A549 (cell line): ENCODE data around the gene PPARA. TPM values are rescaled to one million over a fixed set of nuclear protein-coding genes. Genes with fewer than 3 reads are reported as not detected.

Source experiments
- ATAC-seq, 2 experiments: fragments of 200-7000 bp in 1 of 2; fragments of >200 bp in 1 of 2; cut with Nextera tagmentation in 1 of 2; cut with Tn5 transposase in 1 of 2; 3 replicates each; pipeline versions ENCODE4 v1.8.0 to v1.9.1; 2018 to 2020; ENCODE audit warnings: mild to moderate bottlenecking in 1 of 2, moderate library complexity in 1 of 2
- CTCF ChIA-PET: fragments of 300-600 bp; sonication (Branson Sonifier 250); formaldehyde crosslinking; extraction: SDS; loops from one replicate; lab custom pipeline; 2021; ENCODE audit warnings: antibody characterized with exemption, inconsistent platforms; lab: Yijun Ruan, JAX
- POLR2A ChIA-PET: fragments of 350-600 bp; formaldehyde crosslinking; extraction: SDS; loops from one replicate; lab custom pipeline; 2021; ENCODE audit warnings: antibody characterized with exemption, inconsistent platforms; lab: Yijun Ruan, JAX
- DNase-seq, 2 experiments: peaks; one replicate each; pipeline versions ENCODE4 v3.0.0 to v3.0.0-alpha.2; 2011 to 2016; ENCODE audit warnings: low read depth in 1 of 2, low spot score in 1 of 2
- FAIRE-seq: peaks from 2 replicates; lab custom pipeline; 2011; peaks lifted over from hg19 to GRCh38; lab: Jason Lieb, UNC
- H3K27ac ChIP-seq, 2 experiments: fragments of >200 bp; sonication (Bioruptor Twin); formaldehyde crosslinking; 3 replicates each; pipeline ENCODE4 v1.5.1; 2016 to 2017
- H3K4me1 ChIP-seq: fragments of >200 bp; sonication (Bioruptor Twin); formaldehyde crosslinking; 3 replicates; pipeline ENCODE4 v1.6.1; 2016
- H3K4me2 ChIP-seq: fragments of >200 bp; sonication (Bioruptor Twin); formaldehyde crosslinking; 3 replicates; pipeline ENCODE4 v1.6.1; 2016
- H3K4me3 ChIP-seq: fragments of >200 bp; sonication (Bioruptor Twin); formaldehyde crosslinking; 3 replicates; pipeline ENCODE4 v1.5.1; 2016
- H3K9me3 ChIP-seq: fragments of >200 bp; sonication (Bioruptor Twin); formaldehyde crosslinking; 3 replicates; pipeline ENCODE4 v1.6.1; 2016
- CEBPB ChIP-seq, 2 experiments: fragments of >200 bp in 1 of 2; sonication (Bioruptor Twin) in 1 of 2; formaldehyde crosslinking in 1 of 2; IDR thresholded peaks; 2 replicates each; pipeline ENCODE4 v1.6.1; 2012 to 2016
- CHD2 ChIP-seq: fragments of 150-350 bp; IDR thresholded peaks from 2 replicates; pipeline ENCODE4 v1.6.1; 2014; ENCODE audit warnings: low read length; ENCODE audit not compliant: partially characterized antibody
- EHF ChIP-seq: fragments of 250-450 bp; sonication (Bioruptor Pico); IDR thresholded peaks from 2 replicates; pipeline ENCODE4 v1.5.0; 2020; ENCODE audit warnings: mild to moderate bottlenecking
- FOXS1 ChIP-seq: fragments of 250-450 bp; sonication (Bioruptor Pico); IDR thresholded peaks from 2 replicates; pipeline ENCODE4 v1.5.0; 2020; ENCODE audit warnings: mild to moderate bottlenecking, moderate library complexity
- HDAC2 ChIP-seq: fragments of 200-600 bp; sonication (generic); IDR thresholded peaks from 2 replicates; pipeline ENCODE4 v1.6.1; 2016
- HEYL ChIP-seq: fragments of 250-450 bp; sonication (Bioruptor Pico); IDR thresholded peaks from 2 replicates; pipeline ENCODE4 v1.8.0; 2021; ENCODE audit warnings: mild to moderate bottlenecking, moderate library complexity
- JUNB ChIP-seq: fragments of >200 bp; sonication (Bioruptor Twin); formaldehyde crosslinking; IDR thresholded peaks from 2 replicates; pipeline ENCODE4 v1.6.1; 2016
- KDM1A ChIP-seq: fragments of 200-600 bp; sonication (generic); IDR thresholded peaks from 2 replicates; pipeline ENCODE4 v1.6.1; 2016; ENCODE audit warnings: low read depth, mild to moderate bottlenecking
- MYC ChIP-seq: IDR thresholded peaks from 2 replicates; pipeline ENCODE4 v1.6.1; 2012; ENCODE audit warnings: mild to moderate bottlenecking, inconsistent platforms, low read length, improper control_type of control experiment, borderline replicate concordance
- NPAS2 ChIP-seq: fragments of 250-450 bp; sonication (Bioruptor Pico); IDR thresholded peaks from 2 replicates; pipeline ENCODE4 v1.8.0; 2022; ENCODE audit warnings: mild to moderate bottlenecking, moderate library complexity, borderline replicate concordance
- NR3C1 ChIP-seq: fragments of >200 bp; sonication (Bioruptor Twin); formaldehyde crosslinking; IDR thresholded peaks from 3 replicates; pipeline ENCODE4 v1.6.1; 2017
- POLR2A ChIP-seq: IDR thresholded peaks from 2 replicates; pipeline ENCODE4 v1.6.1; 2012; ENCODE audit warnings: mild to moderate bottlenecking, low read length
- RCOR1 ChIP-seq: fragments of 150-350 bp; IDR thresholded peaks from 2 replicates; pipeline ENCODE4 v1.6.1; 2014; ENCODE audit warnings: antibody characterized with exemption, low read length, low read depth
- SMC3 ChIP-seq: fragments of >200 bp; sonication (Bioruptor Twin); formaldehyde crosslinking; IDR thresholded peaks from 3 replicates; pipeline ENCODE4 v1.6.1; 2018; ENCODE audit warnings: inconsistent platforms
- SREBF2 ChIP-seq: fragments of 450-650 bp; IDR thresholded peaks from 2 replicates; pipeline ENCODE4 v1.6.1; 2014; ENCODE audit warnings: mild to moderate bottlenecking, moderate library complexity
- WGBS: methylation state at CpG from one replicate; pipeline ENCODE4 v1.1.6; 2017; ENCODE audit errors: missing lambda C conversion rate; 5-methylcytosine and 5-hydroxymethylcytosine counted together
- polyA plus RNA-seq, 4 experiments: library from polyadenylated mRNA; depleted of rRNA in 3 of 4; stranded (reverse); fragments of >200 nt; fragmentation: RNase III in 1 of 4; extraction: RNeasy Plus Mini Kit Qiagen cat#74134 plus additional on column Dnase treatment in 1 of 4; gene quantifications; 2 replicates in 3 of 4; 3 replicates in 1 of 4; pipeline ENCODE4 v1.2.3, GENCODE V29; 2011 to 2017
- TF ChIP-seq, protein P1 (sequence below): fragments of 200-600 bp; sonication (generic); IDR thresholded peaks from 2 replicates; pipeline ENCODE4 v1.6.1; 2016; ENCODE audit warnings: antibody characterized with exemption, mild to moderate bottlenecking, moderate library complexity
- TF ChIP-seq, protein P2 (sequence below): fragments of 150-350 bp; IDR thresholded peaks from 2 replicates; pipeline ENCODE4 v1.6.1; 2014; ENCODE audit warnings: low read depth, mild to moderate bottlenecking, low read length
- TF ChIP-seq, protein P3 (sequence below): fragments of >200 bp; sonication (Bioruptor Twin); formaldehyde crosslinking; IDR thresholded peaks from 3 replicates; pipeline ENCODE4 v1.6.1; 2016
- TF ChIP-seq, protein P4 (sequence below): IDR thresholded peaks from 2 replicates; pipeline ENCODE4 v1.6.1; 2012; ENCODE audit warnings: low read depth, borderline replicate concordance

The PPARA gene
- polyA plus RNA-seq, 2 of the 4 experiments (the other 2 are of a cell fraction): 2.6 to 2.8 TPM

DNA sequence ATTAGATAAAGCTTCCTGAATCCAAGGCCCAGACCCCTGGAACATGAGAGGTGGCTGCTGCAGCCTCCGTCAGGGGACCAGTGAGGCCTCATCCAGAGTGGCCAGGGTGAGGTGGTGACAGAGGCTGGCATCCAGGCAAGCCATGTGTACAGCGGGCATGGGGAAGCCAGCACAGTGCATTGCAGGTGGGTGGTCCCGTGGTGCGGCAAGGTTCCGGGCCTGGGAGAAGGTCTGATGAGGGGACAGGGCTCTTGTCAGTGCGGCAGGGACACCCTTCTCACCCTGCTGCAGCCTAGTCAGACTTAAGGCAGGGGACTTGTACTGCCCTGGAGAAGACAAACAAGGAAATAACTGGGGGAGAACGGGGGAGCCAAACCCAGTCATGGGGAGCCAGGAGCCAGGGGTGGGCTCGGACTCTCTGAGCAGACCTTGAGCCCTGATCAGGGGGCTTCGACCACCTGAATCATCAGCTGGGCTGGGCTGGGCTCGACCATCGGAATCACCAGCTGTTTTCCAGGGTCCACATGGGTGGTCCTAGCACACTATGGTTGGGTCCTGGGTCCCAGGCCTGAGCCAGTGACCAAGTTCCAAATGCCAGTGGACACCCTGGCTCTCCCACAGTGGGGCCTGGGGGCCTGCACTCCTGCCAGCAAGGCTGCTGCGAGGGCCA lies 122.6 kb downstream of the PPARA start:
- Histone ChIP-seq H3K4me3 (no peak overlapping the region), H3K4me2 (no peak overlapping the region), H3K27ac (no peak overlapping the region), H3K9me3 (no peaks in the 10 kb centered on the region), H3K4me1 (peaks cover 12% of the 10 kb centered on the region; the same call in 1 of the 3 replicates)
- ATAC-seq (no peak), FAIRE-seq (no peak), DNase-seq (no peak)
- CTCF ChIA-PET: no interaction called here
- TF ChIP-seq FOXS1 (CRISPR knock-in tag) (no peak), CEBPB (IDR thresholded peaks at IDR 0.05) (no peak), NPAS2 (CRISPR knock-in tag) (no peak), HDAC2 (no peak)
- TF ChIP-seq, protein P1, sequence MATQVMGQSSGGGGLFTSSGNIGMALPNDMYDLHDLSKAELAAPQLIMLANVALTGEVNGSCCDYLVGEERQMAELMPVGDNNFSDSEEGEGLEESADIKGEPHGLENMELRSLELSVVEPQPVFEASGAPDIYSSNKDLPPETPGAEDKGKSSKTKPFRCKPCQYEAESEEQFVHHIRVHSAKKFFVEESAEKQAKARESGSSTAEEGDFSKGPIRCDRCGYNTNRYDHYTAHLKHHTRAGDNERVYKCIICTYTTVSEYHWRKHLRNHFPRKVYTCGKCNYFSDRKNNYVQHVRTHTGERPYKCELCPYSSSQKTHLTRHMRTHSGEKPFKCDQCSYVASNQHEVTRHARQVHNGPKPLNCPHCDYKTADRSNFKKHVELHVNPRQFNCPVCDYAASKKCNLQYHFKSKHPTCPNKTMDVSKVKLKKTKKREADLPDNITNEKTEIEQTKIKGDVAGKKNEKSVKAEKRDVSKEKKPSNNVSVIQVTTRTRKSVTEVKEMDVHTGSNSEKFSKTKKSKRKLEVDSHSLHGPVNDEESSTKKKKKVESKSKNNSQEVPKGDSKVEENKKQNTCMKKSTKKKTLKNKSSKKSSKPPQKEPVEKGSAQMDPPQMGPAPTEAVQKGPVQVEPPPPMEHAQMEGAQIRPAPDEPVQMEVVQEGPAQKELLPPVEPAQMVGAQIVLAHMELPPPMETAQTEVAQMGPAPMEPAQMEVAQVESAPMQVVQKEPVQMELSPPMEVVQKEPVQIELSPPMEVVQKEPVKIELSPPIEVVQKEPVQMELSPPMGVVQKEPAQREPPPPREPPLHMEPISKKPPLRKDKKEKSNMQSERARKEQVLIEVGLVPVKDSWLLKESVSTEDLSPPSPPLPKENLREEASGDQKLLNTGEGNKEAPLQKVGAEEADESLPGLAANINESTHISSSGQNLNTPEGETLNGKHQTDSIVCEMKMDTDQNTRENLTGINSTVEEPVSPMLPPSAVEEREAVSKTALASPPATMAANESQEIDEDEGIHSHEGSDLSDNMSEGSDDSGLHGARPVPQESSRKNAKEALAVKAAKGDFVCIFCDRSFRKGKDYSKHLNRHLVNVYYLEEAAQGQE: no peak
- POLR2A ChIA-PET: no interaction called here
- 96% methylated on average over 7 of the region's 12 CpGs for WGBS

DNA sequence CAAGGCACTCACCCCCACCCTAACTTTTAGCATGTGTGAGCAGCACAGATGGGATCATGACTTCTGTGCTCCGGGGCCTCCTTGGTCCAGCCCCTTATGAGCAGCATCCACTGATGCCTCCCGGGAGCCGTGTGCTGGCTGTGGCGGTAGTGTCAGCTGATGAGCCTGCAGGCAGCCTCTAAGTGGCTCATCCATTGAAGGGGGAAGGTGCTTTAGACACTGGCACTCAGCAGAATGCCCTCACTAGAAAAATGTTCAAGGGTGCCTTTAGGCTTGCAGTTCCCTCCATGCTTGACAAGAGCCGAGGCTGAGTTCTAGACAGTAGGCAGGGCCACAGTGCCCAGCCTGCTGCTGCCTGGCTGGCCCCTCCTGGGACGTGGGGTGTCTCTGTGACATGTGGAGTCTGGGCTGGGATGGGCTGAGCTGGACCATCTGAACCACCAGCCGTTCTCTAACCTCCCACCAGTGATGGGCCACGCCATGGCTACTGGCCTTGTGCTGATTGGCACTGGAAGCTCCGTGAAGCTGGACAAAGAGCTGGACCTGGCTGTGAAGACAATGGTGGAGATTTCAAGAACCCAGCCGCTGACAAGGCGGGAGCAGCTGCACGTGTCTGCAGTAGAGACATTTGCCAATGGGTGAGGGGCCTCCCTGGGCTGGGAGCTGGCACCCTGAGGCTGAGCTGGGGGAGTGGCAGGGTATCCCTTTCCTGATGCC lies 123.3 kb downstream of the PPARA start:
- WGBS: 96% methylated on average over 8 of the region's 12 CpGs
- TF ChIP-seq EHF (CRISPR knock-in tag): no peak
- Histone ChIP-seq H3K4me3 (no peak overlapping the region), H3K4me2 (no peak overlapping the region), H3K27ac (no peak overlapping the region), H3K4me1 (peaks cover 9% of the 10 kb centered on the region; the same call in 1 of the 3 replicates), H3K9me3 (no peaks in the 10 kb centered on the region)
- no peak; a peak in 1 of 6 replicates for ATAC-seq
- no peak for DNase-seq
- ChIA-PET POLR2A (no interaction called here), CTCF (interaction anchor here (0.6 kb wide), 1 partner anchor 10 kb away, joined by 3 read pairs; no protein-coding TSS in a partner anchor)
- no peak for FAIRE-seq

DNA sequence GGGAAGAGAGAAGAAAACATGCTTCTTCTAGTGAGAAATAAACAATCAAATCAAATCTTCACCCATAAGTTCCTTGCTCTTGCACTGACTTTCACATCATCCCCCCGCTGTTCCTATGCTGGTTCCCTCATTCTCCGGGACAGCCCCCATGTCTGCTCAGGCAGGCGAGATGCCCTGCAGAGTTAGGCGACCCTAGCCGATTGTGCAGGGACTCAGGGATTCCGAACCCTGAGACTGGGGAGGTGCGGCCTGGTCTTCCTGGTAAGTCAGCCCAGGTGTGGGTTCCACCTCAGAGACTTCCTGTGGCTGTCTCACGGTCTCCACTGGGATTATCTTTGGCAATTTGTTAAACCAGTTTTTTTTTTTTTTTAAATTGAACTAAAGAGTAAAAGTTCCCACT lies 124.1 kb downstream of the PPARA start:
- Histone ChIP-seq H3K9me3 (no peaks in the 10 kb centered on the region), H3K4me1 (peaks cover under 1% of the 10 kb centered on the region; the same call in 1 of the 3 replicates), H3K27ac (no peak overlapping the region), H3K4me3 (no peak overlapping the region), H3K4me2 (no peak overlapping the region)
- DNase-seq: no peak
- ATAC-seq: no peak
- CTCF ChIA-PET: no interaction called here
- no peak for FAIRE-seq
- 91% methylated on average over 8 of the region's 8 CpGs for WGBS
- POLR2A ChIA-PET: no interaction called here
- no peak for TF ChIP-seq POLR2A
- no peak for TF ChIP-seq KDM1A
- TF ChIP-seq EHF (CRISPR knock-in tag): no peak
- TF ChIP-seq, protein P2, sequence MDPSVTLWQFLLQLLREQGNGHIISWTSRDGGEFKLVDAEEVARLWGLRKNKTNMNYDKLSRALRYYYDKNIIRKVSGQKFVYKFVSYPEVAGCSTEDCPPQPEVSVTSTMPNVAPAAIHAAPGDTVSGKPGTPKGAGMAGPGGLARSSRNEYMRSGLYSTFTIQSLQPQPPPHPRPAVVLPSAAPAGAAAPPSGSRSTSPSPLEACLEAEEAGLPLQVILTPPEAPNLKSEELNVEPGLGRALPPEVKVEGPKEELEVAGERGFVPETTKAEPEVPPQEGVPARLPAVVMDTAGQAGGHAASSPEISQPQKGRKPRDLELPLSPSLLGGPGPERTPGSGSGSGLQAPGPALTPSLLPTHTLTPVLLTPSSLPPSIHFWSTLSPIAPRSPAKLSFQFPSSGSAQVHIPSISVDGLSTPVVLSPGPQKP: no peak
- TF ChIP-seq NR3C1: no peak
- TF ChIP-seq SREBF2: no peak
- no peak for TF ChIP-seq SMC3
- TF ChIP-seq HEYL (CRISPR knock-in tag): no peak
- no peak for TF ChIP-seq JUNB
- TF ChIP-seq RCOR1: no peak
- no peak for TF ChIP-seq CHD2
- no peak for TF ChIP-seq MYC
- TF ChIP-seq, protein P1: no peak
- TF ChIP-seq, protein P3, sequence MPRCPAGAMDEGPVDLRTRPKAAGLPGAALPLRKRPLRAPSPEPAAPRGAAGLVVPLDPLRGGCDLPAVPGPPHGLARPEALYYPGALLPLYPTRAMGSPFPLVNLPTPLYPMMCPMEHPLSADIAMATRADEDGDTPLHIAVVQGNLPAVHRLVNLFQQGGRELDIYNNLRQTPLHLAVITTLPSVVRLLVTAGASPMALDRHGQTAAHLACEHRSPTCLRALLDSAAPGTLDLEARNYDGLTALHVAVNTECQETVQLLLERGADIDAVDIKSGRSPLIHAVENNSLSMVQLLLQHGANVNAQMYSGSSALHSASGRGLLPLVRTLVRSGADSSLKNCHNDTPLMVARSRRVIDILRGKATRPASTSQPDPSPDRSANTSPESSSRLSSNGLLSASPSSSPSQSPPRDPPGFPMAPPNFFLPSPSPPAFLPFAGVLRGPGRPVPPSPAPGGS: no peak
- TF ChIP-seq, protein P4, sequence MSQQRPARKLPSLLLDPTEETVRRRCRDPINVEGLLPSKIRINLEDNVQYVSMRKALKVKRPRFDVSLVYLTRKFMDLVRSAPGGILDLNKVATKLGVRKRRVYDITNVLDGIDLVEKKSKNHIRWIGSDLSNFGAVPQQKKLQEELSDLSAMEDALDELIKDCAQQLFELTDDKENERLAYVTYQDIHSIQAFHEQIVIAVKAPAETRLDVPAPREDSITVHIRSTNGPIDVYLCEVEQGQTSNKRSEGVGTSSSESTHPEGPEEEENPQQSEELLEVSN: no peak
